Measurements from ENCODE around the gene PSMD14.

The PSMD14 gene

GRCh38 chr2:161445097-161445496, 136.9 kb downstream of the PSMD14 start:
- no peak for TF ChIP-seq SIN3A (IDR thresholded peaks at IDR 0.05; ENCODE audit: borderline replicate concordance, insufficient read depth, low read length)
- TF ChIP-seq POLR2AphosphoS5 (IDR thresholded peaks at IDR 0.05; ENCODE audit: low read depth, low read length) = no peak
- no peak for TF ChIP-seq REST (IDR thresholded peaks at IDR 0.05; ENCODE audit: insufficient read depth in 1 of 2, low read depth in 2 of 2, low read length in 2 of 2)
- no peak for TF ChIP-seq TAF1 (IDR thresholded peaks at IDR 0.05; ENCODE audit: borderline replicate concordance, insufficient read depth, low read length)
- no peak for TF ChIP-seq FOXP2 (optimal IDR thresholded peaks at IDR 0.05; ENCODE audit: borderline replicate concordance, extremely low read depth, extremely low read length, insufficient read depth)

- TF ChIP-seq TAF1 (IDR thresholded peaks at IDR 0.05; ENCODE audit: borderline replicate concordance, insufficient read depth, low read length) (no peak), POLR2AphosphoS5 (IDR thresholded peaks at IDR 0.05; ENCODE audit: low read depth, low read length) (no peak), SIN3A (IDR thresholded peaks at IDR 0.05; ENCODE audit: borderline replicate concordance, insufficient read depth, low read length) (no peak), FOXP2 (optimal IDR thresholded peaks at IDR 0.05; ENCODE audit: borderline replicate concordance, extremely low read depth, extremely low read length, insufficient read depth) (no peak), REST (IDR thresholded peaks at IDR 0.05; ENCODE audit: insufficient read depth in 1 of 2, low read depth in 2 of 2, low read length in 2 of 2) (no peak)
Measured at GRCh38 chr2:161448431-161448830, 140.2 kb downstream of the PSMD14 start.

All from PFSK-1 (cell line).